Nucleus accumbens (tissue), 56 donors: ENCODE results near the gene LRP6.
A peak's percentile ranks its signal among the peaks of the same experiment; 100 is the strongest.
"Not testable (repeated sequence)": the region's sequence is repeated elsewhere in the genome, so short reads cannot be mapped to it uniquely, and the experiment has no call there.

Experiments used
- DNase-seq, 56 donors: peaks; one replicate each; lab custom pipeline; 2025; lab: John Stamatoyannopoulos, UW

Gene LRP6

GRCh38 chr12:12185414-12185813 lies 81.4 kb downstream of the LRP6 start:
- DNase-seq, result no peak

DNA sequence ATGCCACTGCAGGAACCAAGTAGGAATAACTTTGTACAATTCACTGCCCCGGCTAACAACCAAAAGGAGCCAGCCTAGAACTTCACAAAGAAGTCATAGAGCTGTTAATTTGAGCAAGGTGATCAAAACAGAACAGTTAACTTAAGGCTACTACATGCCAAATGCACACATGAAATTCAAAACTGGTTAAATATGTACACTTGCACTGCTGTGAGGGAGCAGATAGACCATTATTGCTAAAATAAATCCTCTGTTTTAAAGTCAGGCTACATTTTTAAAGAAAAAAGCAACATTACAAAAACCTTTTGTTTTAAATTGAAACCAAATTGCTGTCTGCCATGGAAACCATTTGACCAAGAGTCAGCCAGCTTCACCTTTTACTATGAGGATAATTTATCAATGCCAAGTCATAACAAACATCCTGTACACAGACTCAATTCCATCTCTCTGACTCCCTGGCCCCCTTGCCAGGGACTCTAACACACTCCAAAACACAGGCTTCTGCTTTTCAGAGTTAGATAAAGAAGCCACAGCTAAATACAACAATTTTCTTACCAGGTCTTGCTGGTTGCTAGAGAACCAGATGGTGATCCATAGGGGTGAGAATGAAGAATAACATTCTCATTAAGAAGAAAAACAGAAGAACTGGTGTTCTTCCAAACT lies 84.0 kb downstream of the LRP6 start:
- DNase-seq, result peak in 1 of 56 donors; percentile 1

- no peak for DNase-seq
Observed at GRCh38 chr12:12181511-12181910, 85.3 kb downstream of the LRP6 start.

GRCh38 chr12:12180575-12180974 lies 86.3 kb downstream of the LRP6 start:
- no peak for DNase-seq

GRCh38 chr12:12180136-12180535 lies 86.7 kb downstream of the LRP6 start:
- no peak for DNase-seq

- no peak for DNase-seq
Observed at GRCh38 chr12:12178559-12178958, 88.3 kb downstream of the LRP6 start.

DNA sequence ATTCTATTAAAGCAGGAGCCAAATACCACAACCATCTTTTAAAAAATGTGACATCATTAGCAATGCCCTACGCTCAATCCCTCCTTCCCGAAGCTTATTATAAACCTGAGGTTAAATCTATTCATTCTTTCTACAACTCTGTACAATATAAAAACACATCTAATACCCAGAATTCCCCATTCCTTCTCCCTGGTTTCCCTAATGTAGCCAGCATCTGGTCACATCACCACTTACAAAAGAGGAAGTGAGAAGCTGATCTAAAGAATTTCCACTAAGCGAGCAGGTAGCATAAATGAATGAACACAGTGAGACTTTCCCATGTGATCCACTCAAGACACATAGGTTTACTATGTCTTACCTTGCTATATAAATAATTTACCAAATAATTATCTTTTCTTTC lies 90.4 kb downstream of the LRP6 start:
- no peak for DNase-seq

DNA sequence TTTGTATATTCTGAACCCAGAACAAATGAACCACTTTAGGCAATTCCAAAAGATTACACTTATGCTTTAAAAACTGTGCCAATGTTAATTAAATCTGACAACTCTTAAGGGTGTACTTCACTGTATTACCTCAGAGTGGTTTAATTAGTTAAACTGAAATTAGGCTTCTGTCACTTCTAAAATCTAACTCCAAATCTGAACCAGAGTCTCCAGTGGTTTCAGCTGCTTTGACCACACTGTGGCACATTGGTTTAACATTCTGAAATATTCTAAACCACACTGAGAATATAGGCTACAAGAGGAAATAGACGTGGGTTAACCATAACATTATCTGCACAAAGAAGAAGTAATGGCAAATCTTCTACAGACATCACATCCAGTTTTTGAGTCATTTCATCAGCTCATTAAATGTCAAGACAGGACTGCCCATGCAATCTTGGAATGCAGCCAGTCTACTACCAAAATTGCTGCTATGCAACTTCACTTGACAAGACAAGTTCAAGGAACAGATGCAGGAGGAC lies 94.8 kb downstream of the LRP6 start:
- no peak for DNase-seq

- no peak for DNase-seq
Observed at GRCh38 chr12:12167847-12168246, 99.0 kb downstream of the LRP6 start.

GRCh38 chr12:12166751-12167150 lies 100.1 kb downstream of the LRP6 start:
- no peak for DNase-seq

DNA sequence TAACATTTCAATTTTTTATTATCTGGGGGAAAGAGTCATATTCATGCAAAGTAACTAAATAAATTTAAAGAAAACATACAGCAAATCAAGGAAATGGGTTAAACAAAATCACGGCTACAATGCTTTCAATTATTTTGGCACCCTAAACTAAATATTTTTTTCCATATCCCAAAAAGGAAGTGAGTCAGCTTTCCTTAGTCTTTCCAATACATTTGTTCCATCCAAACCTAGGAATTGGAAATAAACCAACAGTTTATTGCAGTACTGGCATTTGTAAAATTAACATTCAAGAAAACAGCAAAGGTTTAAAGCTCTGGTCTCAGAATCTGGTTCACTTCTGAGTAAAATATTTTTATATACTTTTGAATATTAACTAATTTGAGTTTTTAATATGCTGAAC lies 106.9 kb downstream of the LRP6 start:
- no peak for DNase-seq

GRCh38 chr12:12158858-12159257 lies 108.0 kb downstream of the LRP6 start:
- no peak for DNase-seq

DNA sequence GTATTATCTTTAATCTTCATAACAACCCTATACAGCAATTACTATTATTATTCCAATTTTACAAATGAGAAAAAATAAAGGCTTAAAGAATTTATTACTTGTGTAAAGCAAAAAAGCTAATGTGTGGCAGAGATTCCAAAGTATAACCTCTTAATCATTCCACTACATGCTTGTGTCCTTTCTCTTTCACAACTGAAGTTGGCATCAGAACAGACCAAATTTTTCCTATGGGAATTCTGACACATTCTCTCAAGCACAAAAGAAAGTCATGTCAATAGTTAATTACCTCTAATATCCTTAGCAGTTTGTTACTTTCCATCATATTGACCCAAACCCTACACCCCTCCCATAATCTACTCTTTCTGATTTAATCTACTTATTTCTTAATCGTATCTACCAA lies 109.4 kb downstream of the LRP6 start:
- DNase-seq, result no peak

- DNase-seq, result no peak
Observed at GRCh38 chr12:12156828-12157227, 110.0 kb downstream of the LRP6 start.

DNA sequence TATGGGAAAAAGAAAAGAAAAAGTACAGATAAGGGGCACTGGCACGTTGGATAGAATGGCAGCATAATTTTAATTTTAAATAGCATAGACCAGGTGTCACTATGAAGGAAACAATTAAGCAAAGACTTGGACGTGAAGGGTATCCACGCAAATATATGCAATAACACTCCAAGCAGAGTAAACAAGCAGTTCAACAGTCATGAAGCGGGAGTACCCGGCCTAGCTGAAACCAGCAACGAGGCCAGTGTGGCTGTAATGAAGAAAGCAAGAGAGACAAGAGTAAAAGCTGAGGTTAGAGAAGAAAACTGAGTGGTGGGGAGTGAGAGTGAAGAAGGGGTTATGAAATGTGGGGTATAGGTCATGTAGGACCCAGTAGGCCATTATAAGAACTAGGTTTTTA lies 110.7 kb downstream of the LRP6 start:
- no peak for DNase-seq

DNA sequence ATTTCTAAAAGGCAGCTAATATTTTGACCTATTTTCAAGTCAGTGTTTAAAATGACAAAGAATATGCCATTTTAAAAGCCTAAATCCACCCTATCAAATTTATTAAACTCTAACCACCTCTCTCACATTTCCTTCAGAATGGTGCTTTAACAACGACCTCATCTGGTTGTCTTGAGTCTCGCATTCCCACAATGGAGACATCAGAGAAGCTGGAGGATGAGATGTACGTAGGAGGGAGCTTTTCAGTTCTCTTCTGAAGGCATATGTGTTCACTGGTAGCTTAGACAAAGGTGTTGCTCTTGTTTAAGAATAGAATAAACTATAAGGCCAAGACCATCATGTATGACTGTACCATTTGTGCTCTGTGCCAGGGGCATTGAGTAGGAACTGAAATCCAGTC lies 113.2 kb downstream of the LRP6 start:
- peak in 4 of 56 donors; percentile 9 to 28 (median 24) for DNase-seq

- DNase-seq, result no peak
Observed at GRCh38 chr12:12147111-12147510, 119.7 kb downstream of the LRP6 start.

GRCh38 chr12:12144531-12144930 lies 122.3 kb downstream of the LRP6 start:
- DNase-seq, result not testable (repeated sequence)

- DNase-seq, result no peak
Observed at GRCh38 chr12:12141000-12141399, 125.8 kb downstream of the LRP6 start.

- no peak for DNase-seq
Observed at GRCh38 chr12:12138203-12139154, 128.4 kb downstream of the LRP6 start.

- DNase-seq, result no peak
Observed at GRCh38 chr12:12133785-12134184, 133.1 kb downstream of the LRP6 start.

- no peak for DNase-seq
Observed at GRCh38 chr12:12133259-12133658, 133.6 kb downstream of the LRP6 start.
